HFF-Myc (cell line): ENCODE measurements around the gene NBAS.

Source experiments
- DNase-seq: peaks from one replicate; pipeline ENCODE4 v3.0.0-alpha.2; 2011; ENCODE audit warnings: low read depth; ENCODE audit errors: extremely low read depth
- H3K4me3 ChIP-seq: replicated peaks from 2 replicates; pipeline ENCODE4 v1.5.1; 2011; ENCODE audit warnings: low read depth, mild to moderate bottlenecking, control low read depth, low read length
- TF ChIP-seq, protein P1 (sequence below): IDR thresholded peaks from 2 replicates; pipeline ENCODE4 v1.5.1; 2012; ENCODE audit warnings: mild to moderate bottlenecking, low read depth, low read length, control low read depth; ENCODE audit errors: missing control alignments

NBAS gene

GRCh38 chr2:15580451-15580850, 19.3 kb upstream of the NBAS start:
- TF ChIP-seq, protein P1, sequence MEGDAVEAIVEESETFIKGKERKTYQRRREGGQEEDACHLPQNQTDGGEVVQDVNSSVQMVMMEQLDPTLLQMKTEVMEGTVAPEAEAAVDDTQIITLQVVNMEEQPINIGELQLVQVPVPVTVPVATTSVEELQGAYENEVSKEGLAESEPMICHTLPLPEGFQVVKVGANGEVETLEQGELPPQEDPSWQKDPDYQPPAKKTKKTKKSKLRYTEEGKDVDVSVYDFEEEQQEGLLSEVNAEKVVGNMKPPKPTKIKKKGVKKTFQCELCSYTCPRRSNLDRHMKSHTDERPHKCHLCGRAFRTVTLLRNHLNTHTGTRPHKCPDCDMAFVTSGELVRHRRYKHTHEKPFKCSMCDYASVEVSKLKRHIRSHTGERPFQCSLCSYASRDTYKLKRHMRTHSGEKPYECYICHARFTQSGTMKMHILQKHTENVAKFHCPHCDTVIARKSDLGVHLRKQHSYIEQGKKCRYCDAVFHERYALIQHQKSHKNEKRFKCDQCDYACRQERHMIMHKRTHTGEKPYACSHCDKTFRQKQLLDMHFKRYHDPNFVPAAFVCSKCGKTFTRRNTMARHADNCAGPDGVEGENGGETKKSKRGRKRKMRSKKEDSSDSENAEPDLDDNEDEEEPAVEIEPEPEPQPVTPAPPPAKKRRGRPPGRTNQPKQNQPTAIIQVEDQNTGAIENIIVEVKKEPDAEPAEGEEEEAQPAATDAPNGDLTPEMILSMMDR: no peak
- DNase-seq: no peak
- H3K4me3 ChIP-seq: no peak overlapping the region

DNA sequence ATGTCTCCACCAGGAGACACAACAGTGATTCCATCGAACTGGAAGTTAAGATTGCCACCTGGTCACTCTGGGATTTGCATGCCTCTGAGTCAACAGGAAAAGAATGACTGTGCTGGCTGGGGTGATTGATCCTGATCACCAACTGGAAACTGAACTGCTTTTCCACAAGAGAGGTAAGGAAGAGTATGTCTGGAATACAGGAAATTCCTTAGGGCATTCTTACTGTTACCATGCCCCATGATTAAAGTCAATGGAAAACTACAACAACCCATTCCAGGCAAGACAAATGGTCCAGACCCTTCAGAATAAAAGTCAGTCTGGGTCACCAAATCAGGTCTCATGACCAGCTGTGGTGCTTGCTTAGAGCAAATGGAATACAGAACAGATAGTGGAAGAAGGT, 18.5 kb upstream of the NBAS start:
- TF ChIP-seq, protein P1: no peak
- H3K4me3 ChIP-seq: no peak overlapping the region
- DNase-seq: no peak

DNA sequence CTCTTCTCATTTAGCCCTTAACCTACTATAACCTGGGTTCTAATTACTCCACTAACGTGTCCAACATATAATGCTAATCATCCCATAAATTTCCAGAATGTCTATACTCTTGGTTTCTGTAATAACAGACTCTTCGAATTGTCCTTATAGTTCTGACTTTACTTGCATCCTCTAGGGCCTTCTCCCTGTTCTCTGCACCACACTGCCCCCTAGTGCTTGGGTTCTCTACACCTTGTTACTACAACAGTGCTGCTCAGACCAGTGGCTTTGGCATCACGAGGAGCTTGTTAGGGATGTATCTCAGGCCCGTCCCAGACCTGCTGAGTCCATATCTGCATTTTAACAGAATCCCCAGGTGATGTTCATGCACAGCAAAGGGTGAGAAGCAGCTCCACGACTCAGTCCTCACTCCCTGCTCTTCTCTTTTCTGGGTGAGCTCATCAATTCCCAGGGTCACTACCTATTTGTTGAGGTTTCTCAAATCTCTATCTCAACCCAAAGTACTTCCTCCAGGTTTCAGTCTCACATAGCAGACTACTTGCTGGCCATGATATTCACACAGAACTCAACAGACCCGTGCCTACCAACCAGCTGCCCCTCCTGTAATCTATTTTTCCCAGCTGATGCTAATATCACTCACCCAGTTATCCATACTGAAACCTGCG, 16.1 kb upstream of the NBAS start:
- peak; percentile 77 for DNase-seq

DNA sequence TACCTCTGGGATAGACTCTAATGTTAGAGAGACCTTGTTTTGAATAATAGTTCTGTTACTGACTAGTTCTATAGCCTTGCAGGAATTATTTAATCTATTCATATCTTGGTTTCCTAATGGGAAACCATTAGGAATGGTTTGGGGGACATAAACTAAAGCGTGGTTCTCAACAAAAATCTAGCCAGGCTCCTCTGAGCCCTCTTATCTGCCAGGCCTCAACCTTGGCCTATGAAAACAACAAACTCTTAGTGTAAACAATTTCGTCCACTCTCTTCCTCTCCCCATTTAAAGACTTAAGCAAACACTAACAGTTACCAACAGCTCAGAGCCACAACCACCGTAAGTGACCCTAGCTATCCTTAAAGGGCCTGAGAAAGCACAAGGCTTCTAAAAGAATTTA, 10.6 kb upstream of the NBAS start:
- DNase-seq: no peak
- TF ChIP-seq, protein P1: no peak
- H3K4me3 ChIP-seq: no peak overlapping the region

More for the DNA sequence above, 16.1 kb upstream of the NBAS start:
- H3K4me3 ChIP-seq: no peak overlapping the region
- TF ChIP-seq, protein P1: peak; percentile 94

- DNase-seq: no peak
- TF ChIP-seq, protein P1: no peak
- H3K4me3 ChIP-seq: no peak overlapping the region
Observed at GRCh38 chr2:15570104-15570503, 9.0 kb upstream of the NBAS start.

- no peak for DNase-seq
- H3K4me3 ChIP-seq: no peak overlapping the region
- TF ChIP-seq, protein P1: no peak
Observed at GRCh38 chr2:15568874-15569273, 7.7 kb upstream of the NBAS start.

- no peak for DNase-seq
- no peak overlapping the region for H3K4me3 ChIP-seq
Observed at GRCh38 chr2:15566912-15567311, 5.8 kb upstream of the NBAS start.

More at GRCh38 chr2:15566912-15567311, 5.8 kb upstream of the NBAS start:
- TF ChIP-seq, protein P1: no peak
